Stimulated activated CD4-positive, alpha-beta T cell treated with anti-CD3 and anti-CD28 coated beads, Interleukin-2, amount 100 ng/mL, for 48 hours (primary cell): ENCODE measurements around the gene OSBPL5.
A peak's percentile ranks its signal among the peaks of the same experiment; 100 is the strongest.
"Not testable (repeated sequence)": the region's sequence is repeated elsewhere in the genome, so short reads cannot be mapped to it uniquely, and the experiment has no call there.

ENCODE experiments used
- DNase-seq, 2 donors: peaks; one replicate each; pipeline ENCODE4 v3.0.0-alpha.2; 2020

OSBPL5 gene

DNA sequence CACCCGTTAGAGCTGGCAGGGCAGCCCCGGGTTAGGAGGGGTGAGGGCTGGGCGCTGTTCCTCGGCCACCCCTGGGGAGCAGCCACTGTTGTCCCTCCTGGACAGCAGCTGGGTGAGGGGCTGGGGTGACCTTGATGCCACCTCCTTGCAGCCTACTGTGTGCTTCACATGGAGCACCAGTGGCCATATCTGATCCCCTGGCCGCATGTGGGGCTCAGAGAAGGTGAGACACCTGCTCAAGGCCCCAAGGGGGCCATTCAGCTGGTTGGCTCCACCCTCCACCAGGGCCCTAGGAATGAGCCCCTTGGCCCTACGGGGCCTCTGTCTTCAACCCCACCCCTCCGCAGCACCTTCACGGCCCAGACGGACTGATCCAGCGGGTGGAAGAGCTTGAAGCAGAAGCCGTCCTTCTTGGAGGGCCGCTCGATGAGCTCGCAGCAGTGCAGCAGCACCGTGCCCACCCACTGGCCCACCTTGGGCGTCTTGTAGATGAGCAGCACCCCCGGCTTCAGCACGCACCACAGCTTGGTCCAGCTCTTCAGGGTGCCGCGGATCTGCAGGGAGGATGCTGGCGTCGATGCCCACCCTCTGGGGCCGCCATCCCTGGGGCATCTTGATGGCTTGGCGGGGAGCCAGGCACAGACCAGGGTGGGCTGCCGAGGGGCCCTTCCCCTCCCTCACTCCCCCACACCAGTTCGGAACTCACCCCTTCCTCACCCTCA is 44.9 kb downstream of the OSBPL5 start:
- no peak for DNase-seq

- DNase-seq: no peak
These were observed 45.8 kb downstream of the OSBPL5 start for GRCh38 chr11:3119141-3119821.

DNA sequence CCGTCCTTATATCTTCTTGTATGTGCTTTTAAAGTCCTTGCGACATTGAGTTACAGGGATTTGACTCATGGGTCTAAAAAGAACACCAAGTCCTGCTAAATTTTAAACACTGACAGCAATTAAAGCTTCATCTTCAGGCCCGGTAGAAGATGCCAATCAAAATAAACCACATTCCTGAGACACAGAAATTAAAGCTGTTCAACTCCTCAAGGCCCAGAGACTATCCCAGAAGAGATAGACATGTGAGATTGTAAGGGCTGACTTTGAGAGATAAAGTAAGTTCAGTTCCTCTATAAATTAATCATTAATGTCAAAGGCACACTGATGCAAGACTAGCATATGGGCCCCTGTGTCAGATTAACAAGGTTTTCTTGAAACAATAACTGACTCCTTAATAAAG is 49.8 kb downstream of the OSBPL5 start:
- DNase-seq: no peak

- not testable (repeated sequence) for DNase-seq
These were observed 51.4 kb downstream of the OSBPL5 start for GRCh38 chr11:3113661-3114060.

DNA sequence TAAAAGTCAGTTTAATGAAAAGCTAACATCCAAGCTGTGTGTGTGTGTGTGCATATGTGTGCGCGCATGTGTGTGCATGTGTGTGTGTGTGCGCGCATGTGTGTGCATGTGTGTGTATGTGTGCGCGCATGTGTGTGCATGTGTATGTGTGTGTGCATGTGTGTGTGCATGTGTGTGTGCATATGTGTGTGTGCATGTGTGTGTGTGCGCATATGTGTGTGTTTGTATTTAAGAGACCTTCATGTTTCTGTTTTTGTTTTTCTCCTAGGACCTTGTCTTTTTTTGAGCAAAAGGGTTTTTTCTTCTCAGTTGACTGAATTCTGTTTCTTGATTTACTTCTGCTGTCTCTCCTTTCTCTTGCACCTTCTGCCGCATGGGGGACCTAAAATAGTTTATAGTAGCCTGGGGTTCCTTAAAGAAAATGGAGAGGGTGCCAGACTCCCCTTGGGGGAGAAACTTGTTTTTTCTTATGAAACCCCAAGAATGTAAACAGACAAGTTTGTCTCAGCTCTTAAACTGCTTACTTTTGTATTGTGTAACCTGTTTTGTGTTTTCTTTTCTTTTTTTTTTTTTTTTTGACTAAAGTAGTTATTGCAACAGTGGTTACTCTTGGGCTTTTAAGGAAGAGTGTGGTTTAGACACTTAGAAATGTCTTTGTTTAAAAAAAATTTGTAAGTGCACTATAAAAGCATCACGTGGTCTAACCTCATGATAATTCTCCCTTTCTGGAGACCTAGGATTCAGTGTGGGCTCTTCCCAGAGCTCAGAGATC is 53.0 kb downstream of the OSBPL5 start:
- no peak for DNase-seq

GRCh38 chr11:3111466-3111865 is 53.6 kb downstream of the OSBPL5 start:
- DNase-seq: no peak

GRCh38 chr11:3109921-3110706 is 55.0 kb downstream of the OSBPL5 start:
- DNase-seq: peak; percentile 42 to 45

DNA sequence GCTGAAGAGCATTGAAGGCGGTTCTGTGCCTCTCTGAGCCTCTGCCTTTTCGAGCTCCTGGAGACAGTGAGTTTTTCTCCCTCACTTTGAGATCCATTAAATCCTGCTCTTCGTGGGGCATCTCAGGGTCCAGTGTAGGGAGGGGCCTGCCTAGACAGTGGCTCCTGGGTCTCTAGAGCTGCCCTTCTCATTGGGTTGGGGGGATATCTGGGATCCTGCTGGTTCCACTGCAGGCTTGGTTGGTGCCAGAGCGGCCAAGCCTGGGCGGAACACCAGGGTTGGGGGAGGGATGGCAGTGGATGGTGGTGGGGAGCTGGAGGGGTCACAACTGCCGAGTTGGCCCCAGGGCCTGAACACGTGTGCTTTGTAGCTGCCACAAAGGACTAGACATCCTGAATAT is 55.7 kb downstream of the OSBPL5 start:
- no peak for DNase-seq

DNA sequence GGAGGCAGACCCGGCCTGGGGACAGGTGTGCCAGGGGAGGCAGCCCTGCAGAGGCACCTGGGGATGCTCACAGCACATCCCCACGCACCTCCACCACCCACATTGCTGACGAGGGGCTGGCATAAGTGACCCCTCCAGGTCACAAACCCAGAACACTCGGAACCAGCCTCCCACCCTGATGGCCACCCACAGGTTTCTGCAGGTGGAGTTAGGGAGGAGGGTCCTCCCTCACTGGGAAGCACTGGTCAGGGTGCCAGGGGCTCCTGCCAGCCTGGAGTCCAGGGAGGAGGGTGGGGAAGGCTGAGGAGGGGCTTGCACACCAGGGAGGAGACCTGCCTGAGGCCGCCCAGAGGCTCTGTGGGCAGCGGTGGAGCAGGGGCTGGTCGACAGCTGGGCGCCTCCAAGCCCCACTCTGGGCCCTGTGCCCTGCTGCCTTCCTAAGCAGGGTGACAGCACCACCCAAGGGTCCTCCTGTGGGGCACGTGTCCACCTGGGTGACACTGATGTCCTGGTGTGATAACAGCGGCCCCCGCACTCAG is 56.9 kb downstream of the OSBPL5 start:
- no peak for DNase-seq

- no peak for DNase-seq
These were observed 57.4 kb downstream of the OSBPL5 start for GRCh38 chr11:3107608-3108182.

DNA sequence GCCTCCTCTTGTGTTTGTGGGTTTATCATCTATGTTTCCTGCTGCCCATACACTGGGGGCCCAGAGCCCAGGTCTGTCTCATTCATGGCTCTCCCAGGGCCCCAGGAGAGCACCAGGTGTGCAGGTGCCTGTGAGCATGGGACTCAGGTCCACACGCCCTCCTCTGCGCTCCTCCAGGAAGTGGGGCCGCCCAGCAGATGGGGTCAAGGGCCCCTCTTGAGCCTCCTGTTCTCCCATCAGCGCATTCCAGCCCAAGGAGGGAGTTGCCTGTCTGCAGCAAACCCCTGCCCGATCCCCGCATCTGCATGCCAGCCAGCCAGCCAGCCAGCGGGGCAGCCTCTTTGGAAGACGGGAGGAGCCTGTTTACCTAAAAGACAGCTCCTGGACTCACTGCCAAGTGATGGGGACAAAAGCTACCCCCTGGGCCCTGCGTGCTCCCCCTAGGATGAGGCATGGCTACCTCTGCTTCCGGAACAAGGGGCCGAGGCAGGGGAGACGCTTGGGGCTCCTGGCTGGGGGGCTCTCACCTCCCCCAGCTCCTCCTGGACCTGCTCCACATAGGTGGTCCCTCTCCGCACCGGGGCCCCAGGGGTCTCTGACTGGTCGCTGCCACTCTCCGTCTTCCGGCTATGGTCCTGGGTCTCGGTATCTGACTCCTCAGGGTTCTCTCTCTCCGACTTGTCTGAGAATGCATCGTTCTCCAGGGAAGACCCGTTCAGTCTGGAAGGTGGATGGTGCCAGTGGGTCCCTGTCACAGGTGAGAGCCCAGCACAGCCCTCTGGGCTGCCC is 58.2 kb downstream of the OSBPL5 start:
- no peak for DNase-seq

GRCh38 chr11:3105791-3106735 is 59.0 kb downstream of the OSBPL5 start:
- no peak for DNase-seq

- no peak for DNase-seq
These were observed 59.9 kb downstream of the OSBPL5 start for GRCh38 chr11:3104961-3105790.

- DNase-seq: no peak
These were observed 60.9 kb downstream of the OSBPL5 start for GRCh38 chr11:3104051-3104714.

GRCh38 chr11:3103076-3103475 is 62.0 kb downstream of the OSBPL5 start:
- no peak for DNase-seq

GRCh38 chr11:3102641-3102921 is 62.5 kb downstream of the OSBPL5 start:
- DNase-seq: no peak

GRCh38 chr11:3101921-3102640 is 63.0 kb downstream of the OSBPL5 start:
- DNase-seq: no peak

- no peak for DNase-seq
These were observed 65.9 kb downstream of the OSBPL5 start for GRCh38 chr11:3099178-3099577.
